Body of pancreas (tissue), 4 donors: ENCODE data around the gene RNF6.

Experiments
- CTCF ChIP-seq, 7 experiments: fragments of 450-650 bp in 4 of 7; fragments of 200-600 bp in 3 of 7; sonication (generic) in 3 of 7; IDR thresholded peaks; one replicate each; pipeline ENCODE4 v1.5.1; 2016 to 2019; ENCODE audit warnings: antibody characterized with exemption in 7 of 7
- POLR2A ChIP-seq, 3 donors: fragments of 450-650 bp; IDR thresholded peaks; one replicate each; pipeline ENCODE4 v1.6.1; 2016; ENCODE audit warnings: antibody characterized with exemption in 3 of 3, mild to moderate bottlenecking in 2 of 3

GRCh38 chr13:26168237-26168814 lies 53.8 kb downstream of the RNF6 start:
- TF ChIP-seq CTCF (IDR thresholded peaks at IDR 0.05) (no peak), POLR2A (IDR thresholded peaks at IDR 0.05) (no peak)
